ENCODE data around the gene CNGA3.
"Not testable (repeated sequence)": the region's sequence is repeated elsewhere in the genome, so short reads cannot be mapped to it uniquely, and the experiment has no call there.

CNGA3 gene

DNA sequence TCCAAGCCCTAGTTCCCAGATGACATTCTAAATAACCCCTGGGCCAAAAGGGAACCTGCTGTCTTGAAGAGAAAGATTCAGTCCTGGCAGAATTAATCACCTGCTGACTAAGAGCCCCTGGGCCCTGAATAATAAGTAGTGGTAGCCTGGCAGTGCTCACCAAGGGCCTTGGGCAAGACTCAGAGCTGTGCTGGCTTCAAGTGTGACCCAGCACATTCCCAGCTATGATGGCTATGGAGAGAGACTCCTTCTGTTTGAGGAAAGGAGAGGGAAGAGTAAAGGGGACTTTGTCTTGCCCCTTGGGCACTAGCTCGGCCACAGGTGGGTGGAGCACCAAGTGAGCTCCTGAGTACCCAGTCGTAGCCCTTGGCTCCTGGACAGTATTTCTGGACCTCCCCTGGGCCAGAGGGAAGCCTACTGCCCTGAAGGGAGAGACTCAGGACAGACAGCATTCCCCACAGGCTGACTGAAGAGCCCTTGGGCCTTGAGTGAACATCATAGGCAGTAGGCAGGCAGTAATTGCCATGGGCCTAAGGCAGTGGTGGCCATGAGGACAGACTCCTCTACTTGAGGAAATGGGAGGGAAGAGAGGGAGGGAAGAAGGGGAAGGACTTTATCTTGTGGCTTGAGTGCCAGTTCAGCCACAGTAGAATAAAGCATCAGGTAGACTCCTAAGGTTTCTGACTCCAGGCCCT, 58.4 kb downstream of the CNGA3 start:
- no peak for DNase-seq

DNA sequence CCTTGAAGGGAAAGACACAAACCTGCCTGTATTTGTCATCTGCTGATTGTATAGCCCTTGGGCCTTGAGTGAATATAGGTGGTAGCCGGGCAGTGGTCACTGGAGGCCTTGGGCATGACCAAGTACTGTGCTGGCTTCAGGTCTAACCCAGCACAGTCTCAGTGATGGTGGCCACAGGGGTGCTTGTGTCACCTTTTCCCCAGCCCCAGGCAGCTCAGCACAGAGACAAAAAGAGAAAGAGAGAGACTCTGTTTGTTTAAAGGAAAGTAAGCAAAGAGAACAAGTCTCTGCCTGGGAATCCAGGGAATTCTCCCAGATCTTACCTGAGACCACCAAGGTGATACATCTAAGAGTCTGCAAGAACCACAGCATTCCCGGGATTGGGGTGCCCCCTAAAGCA, 59.0 kb downstream of the CNGA3 start:
- DNase-seq: no peak

DNA sequence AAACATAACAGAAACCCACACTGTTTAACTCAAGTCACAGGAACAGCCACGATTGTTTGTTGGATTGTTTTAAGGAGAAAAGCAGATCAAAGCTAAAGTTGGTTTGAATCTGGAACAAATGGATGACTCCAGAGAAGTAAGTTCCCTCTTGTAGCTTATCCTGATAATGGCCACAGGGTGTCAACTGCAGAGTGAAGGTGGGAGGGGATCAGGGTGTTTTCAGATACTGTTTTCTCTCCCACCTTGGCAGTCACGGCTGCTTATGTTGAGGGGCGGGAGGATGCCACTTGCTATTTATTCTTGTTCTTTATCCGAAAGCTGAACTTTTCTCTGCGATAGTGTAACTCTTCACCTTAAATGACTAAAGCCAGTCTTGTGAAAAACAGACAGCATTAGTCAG, 61.9 kb downstream of the CNGA3 start:
- no peak for DNase-seq

DNA sequence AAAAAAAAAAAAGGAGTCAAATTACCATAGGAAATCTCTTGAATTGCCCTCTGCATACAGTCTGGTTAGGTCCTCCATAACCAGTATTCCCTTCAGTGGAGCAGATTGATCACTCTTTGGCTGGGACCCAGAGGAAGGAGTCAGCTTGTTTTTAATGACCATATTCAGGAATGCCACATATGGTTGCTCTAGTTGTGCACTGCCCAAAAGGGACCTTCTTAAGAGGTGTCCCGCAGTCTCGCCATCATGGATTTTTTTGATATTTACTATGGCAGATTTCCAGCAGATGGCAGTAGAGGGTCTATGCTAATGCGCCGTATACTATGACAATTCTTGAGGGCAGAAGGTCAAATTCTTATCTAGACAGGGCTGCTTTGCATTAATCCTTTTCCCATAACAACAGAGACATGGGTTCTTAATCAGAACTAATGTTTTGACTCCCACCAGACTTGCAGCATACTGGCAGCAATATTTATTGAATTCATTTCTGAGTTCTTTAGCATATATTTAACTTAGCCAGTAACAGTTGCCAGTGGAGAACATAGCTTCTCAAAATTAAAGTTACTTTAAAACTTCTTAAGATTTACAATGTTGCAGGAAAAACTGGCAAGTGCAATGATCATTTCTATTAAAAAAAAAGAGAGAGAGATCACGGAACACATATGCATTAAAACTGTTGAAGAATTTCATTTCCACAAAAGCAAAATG, 66.6 kb downstream of the CNGA3 start:
- peak; percentile 59 for DNase-seq

DNA sequence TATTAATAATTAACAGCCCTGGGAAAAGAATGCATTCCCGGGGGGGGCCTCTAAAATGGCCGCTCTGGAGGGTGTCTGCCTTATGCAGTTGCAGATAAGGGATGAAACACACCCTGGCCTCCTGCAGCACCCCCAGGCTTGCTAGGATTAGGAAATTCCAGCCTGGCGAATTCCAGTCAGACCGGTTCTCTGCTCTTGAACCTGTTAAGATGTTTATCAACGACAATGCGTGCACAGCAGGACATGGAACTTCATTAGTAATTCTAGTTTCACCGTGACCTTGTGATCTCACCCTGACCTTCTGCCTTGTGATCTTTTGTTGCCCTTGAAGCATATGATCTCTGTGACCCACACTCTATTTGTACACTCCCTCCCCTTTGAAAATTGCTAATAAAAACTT, 68.0 kb downstream of the CNGA3 start:
- DNase-seq: not testable (repeated sequence)

DNA sequence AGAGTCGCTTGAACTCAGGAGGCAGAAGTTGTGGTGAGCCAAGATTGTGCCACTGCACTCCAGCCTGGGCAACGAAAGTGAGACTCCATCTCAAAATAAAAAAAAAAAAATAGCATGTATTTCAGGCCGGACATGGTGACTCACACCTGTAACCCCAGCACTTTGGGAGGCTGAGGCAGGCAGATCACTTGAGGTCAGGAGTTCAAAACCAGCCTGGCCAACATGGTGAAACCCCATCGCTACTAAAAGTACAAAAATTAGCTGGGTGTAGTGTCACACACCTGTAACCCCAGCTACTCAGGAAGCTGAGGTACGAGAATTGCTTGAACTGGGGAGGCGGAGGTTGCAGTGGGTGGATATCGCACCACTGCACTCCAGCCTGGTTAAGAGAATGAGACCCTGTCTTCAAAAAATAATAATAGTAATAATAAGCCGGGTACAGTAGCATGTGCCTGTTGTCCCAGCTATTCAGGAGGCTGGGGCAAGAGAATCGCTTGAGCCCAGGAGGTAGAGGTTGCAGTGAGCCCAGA, 69.5 kb downstream of the CNGA3 start:
- DNase-seq: not testable (repeated sequence)

DNA sequence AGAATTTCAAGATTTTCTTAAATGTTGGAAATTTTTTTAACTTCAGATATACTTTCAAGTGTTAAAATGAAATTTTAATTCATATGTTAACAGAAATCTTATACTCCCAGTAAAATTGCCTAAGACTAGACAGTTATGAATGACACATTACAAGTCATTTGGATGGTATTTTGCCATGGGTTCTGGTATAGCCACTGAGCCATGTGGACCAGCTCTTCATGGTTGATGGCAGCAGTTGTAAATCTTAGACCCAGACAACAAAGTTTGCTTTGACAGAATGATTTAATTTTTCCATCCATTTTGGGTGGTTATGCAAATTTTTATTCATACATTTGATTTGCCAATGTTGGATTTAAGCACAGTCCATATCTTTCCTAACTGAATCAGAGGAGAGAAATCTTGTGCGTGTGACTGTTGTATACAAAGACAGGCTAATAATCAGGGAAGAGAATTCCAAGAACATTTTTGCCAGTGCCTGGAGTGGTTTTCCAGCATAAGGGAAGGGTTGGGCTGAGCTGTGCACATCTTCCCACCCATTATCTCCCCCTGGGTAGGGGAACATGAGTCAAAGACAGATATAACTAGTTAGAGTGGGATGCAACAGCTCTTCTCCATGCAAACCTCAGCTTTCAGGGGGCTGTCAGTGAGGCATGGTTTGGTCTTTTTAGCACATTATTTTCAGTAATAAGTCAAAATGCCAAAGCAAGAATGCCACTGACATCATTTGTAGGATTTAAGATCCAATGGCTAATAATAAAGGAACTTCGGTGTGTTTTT, 70.3 kb downstream of the CNGA3 start:
- DNase-seq: no peak

DNA sequence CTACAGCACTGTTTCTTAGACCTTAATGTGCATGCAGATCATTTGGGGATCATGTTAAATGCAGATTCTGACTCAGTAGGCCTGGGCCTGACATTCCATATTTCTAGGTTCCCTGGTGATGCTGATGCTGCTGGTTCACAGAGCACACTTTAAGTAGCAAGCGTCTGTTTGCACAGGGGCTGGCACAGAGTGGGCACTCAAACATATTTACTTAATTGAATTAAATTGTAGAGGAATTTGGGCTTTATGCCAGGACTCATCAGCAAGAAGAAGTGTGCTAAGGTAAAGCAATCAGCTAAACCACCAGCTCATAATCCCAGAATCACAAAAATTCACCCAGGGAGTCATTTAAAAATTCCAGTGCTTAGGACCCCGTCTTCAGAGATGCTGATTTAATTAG, 73.3 kb downstream of the CNGA3 start:
- no peak for DNase-seq

DNA sequence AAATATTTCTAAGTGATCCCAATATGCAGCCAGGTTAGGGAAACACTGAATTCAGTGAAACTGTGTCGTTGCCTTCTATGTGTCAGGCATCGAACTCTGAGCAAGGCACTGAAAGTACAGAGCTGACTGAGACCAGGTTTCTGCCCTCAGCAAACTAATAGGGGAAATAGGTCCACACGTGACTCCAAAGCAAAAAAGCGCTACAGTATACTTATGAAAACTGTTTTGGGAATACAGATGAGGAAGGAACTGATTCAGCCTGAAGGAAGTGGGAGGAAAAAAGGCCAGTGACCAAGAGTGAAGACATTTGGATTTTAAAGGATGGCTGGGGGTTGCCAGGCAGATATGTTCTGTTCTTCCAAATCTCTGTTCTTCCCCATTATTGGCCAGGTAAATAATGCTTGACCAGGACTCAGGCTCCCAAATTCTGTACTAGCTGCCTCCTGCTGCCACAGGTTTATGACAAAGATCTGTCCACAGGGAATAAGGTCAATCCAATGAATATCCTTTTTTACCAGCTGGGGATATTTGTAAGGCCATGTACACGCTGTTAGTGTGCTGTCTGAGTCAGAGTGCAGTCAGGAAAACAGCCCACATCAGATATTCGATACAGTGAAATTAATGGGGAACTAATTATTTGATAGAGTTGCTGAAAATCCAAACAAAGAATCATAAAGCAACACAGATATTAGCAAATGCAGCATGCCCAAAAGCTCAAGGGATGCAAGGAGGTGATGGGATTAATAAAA, 73.9 kb downstream of the CNGA3 start:
- no peak for DNase-seq

DNA sequence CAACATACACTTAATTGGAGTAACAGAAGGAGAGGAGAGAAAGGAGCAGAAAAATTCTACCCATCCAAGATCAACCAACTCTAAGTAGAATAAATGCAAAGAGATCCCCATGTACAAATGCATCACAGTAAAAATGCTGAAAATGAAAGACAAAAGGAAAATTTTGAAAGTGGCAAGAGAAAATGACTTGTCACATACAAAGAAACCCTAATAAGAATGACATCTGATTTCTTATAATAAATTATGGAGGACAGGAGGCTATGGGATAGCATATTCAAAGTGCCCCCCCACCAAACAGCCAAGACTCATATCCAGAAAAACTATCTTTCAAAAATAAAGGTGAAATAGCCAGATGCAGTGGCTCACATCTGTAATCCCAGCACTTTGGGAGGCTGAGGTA, 76.2 kb downstream of the CNGA3 start:
- no peak for DNase-seq

DNA sequence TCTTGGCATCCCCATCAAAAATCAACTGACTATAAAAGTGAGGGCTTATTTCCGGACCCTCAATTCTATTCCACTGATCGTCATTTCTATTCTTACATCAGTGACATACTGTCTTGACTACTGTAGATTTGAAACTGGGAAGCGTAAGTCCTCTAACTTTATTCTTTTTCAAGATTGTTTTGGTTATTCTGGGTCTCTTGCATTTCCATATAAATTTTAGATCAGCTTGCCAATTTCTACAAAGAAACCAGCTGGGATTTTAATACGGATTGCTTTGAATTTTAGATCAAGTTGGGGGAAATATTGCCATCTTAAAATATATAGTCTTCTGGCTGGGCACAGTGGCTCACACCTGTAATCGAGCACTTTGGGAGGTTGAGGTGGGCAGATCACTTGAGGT, 80.5 kb downstream of the CNGA3 start:
- DNase-seq: no peak

DNA sequence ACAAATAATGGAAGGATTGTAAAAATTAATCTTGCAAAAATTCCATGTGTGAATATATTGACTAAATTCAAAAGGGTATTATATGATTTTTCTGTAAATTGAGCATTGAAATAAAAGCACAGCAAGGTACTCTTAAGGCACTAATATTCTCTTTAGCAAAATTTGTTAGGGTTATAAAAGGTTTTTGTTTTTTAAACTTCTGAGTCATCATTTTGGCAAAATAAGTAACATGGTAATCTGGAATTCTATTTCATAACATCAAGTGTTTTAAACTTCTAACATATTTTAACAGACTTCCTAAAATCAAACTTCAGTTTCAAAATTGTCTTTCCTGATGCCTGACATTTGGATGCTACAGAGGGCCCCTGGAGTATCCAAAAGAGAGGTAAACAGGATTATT, 85.9 kb downstream of the CNGA3 start:
- DNase-seq: no peak

DNA sequence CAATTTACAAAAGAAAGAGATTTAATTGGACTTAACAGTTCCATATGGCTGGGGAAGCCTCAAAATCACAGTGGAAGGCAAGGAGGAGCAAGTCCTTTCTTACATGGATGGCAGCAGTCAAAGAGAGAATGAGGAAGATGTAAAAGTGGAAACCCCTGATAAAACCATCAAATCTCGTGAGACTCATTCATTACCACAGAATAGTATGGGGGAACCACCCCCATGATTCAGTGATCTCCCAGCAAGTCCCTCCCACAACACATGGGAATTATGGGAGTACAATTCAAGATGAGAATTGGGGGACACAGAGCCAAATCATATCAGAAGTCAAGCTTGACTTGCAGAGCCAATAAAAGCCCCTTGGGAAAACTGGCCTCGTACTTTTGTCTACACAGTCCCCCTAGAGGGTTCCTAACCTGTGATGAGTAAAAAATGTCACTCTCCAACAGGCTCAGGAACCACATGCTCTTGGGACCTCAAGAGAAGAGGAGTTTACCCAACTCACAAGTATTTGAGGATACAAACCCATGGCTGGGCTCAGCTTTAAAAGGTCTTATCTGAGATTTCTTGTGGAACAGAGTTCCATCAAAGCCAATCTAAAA, 87.2 kb downstream of the CNGA3 start:
- DNase-seq: no peak

DNA sequence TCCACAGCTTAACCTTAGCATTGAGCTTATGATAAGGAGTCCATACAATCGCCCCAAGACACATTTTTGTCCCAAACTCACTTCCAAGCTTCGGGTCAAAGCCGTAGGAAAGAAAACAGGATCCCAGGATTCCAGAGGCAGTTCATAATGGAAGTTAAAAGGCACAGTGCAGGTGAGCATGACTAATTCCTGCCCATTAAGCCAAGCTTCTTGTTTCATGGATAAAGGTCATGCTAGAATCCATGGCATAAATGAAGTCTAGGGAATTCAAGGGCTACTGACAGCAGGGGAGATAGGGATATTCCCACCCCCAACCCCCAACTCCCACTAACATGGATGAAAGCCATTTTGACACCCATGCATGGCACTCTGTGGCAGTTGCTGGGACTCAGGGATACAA, 88.2 kb downstream of the CNGA3 start:
- DNase-seq: no peak

DNA sequence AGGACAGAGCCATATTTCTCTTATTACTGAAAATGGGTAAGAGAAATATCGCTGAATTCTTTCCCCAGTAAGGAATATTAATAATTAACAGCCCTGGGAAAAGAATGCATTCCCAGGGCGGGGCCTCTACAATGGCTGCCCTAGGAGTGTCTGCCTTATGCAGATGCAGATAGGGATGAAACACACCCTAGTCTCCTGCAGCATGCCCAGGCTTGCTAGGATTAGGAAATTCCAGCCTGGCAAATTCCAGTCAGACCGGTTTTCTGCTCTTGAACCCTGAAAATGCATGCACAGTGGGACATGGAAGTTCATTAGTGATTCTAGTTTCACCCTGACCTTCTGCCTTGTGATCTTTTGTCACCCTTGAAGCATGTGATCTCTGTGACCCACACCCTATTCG, 89.4 kb downstream of the CNGA3 start:
- DNase-seq: not testable (repeated sequence)

DNA sequence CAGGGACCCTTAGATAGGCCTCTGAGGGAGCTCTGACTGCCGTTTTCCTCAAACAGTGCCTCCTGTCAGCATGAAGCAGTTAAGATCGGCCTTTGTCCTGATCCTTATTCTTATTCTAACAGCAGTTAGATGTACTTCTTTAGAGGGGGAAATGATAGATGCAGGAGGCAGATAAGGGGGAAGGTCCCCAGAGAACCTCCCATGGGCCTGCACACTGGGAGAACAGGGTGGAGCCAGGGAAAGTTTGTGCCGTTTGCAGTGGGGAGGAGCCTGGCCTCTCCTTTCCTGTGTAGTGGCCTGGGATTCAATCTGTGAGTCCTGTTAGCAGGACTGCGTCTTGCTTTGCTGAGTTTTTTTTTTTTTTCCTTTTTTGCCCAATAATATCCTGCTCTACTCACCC, 90.5 kb downstream of the CNGA3 start:
- no peak for DNase-seq

DNA sequence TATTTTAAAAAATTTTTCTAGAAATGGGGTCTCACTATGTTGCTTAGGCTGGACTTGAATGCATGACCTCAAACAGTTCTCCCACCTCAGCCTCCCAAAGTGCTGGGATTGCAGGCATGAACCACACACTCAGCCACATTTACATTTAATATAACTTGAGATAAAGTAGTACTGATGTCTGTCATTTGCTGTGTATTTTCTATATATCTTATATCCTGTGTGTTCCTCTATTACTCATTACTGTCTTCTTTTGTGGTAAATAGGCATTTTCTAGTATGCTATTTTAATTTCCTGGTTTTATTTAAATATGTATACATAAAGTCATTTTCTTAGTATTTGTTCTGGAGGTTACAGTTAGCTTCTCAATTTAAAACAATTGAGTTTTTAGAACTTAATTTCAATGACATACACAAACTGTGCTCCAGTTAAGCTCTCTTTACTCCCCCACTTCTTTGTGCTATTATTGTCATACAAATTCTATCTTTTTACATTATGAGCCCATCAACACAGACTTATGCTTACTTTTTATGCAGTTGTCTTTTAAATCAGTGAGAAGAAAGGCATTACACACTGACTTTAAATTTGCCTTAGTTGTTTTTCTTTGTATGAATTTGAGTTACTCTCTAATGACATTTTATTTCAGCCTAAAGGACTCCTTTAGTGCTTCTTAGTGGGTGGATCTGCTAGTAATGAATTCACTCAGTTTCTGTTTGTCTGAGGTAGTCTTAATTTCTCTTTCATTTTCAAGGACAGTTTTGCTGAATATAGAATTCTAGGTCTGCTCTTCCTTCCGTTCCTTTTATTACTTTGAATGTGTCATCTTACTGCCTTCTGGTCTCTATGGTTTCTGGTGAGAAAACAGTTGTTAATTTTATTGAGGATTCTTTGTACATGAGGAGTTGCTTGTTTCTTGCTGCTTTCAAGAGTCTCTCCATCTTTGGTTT, 92.2 kb downstream of the CNGA3 start:
- no peak for DNase-seq

DNA sequence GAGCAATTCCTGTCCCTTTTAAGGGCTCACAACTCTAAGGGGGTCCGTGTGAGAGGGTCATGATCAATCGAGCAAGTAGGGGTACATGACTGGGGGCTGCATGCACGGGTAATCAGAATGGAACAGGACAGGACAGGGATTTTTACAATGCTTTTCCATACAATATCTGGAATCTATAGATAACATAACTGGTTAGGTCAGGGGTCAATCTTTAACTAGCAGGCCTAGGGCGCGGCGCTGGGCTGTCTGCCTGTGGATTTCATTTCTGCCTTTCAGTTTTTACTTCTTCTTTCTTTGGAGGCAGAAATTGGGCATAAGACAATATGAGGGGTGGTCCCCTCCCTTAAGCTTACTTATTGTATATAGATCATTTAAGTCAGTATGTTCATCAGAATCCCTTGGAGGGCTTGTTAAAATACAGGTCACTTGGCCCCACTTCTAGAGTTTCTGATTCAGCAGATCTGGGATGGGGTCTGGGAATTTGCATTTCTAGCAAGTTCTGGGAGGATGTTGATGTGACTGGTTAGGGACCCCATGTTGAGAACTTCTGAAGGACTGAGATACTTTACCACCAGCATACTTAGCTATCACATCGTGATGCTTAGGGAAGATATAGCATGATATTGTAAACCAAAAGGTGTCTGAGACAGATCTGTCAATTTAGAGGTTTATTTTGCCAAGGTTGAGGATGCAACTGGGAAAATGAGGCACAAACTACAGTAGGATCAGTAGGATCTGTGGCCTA, 95.6 kb downstream of the CNGA3 start:
- DNase-seq: no peak

DNA sequence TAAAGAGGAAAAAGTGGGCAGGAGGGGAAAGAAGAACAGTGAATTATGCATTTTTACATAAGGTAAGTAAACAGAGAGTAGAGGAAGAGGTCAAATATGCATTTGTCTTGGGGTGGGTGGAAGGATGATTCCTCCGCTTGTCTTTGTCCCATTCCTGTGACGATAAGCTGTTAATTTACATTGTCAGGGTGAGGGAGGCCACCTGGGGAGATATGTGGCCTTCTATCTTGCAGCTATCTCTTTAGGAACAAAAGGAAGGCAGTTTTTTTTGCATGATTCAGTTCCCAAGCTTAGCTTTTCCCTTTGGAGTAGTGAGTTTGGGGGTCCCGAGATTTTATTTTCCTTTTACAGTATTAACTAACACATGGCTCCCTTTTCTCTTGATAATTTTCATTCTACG, 96.2 kb downstream of the CNGA3 start:
- no peak for DNase-seq

DNA sequence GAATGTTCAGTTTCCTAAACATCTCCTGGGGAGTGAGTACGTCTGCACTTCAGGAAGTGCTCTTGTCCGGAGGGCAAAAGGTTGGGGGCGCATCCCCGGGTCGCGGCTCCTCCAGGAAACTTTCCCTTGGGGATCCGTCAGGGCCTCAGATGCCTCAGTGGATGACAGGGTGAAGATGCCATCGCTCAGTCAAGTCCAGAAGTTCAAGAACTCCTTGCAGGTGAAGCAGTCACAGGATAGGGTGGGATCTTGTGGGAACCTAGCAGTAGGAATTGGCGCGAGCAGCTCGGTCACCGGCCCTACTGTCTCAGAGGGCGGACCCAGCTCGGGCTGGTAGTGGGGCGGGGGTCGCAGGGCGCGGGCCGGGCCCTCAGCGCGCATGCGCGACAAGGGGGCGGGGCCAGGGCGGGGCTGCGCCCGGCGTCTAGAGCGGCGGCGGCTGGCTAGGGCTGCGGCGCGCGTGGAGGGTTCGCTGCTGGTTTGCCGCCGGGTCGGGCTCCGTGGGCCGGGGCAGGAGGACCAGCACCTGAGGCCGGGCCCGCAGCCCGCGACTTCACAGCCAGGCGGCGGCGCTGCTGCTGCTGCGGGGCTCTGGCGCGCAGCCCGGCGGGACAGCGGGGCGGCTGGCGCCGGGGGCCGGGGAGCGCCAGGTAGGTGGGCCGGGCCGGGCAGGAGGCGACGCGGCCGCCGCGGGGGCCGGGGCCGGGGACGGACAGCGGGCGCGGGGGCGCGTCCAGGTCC, 98.3 kb downstream of the CNGA3 start, which contains the start of gene INPP4A:
Gene INPP4A, plus strand, starts transcription at position 423 of the 741 bp plus-strand sequence. CDS start 75,191 bp downstream, outside the sequence.
- peak; percentile 69 for DNase-seq
